ENCODE results near the gene NRARP.
"Not testable (repeated sequence)": the region's sequence is repeated elsewhere in the genome, so short reads cannot be mapped to it uniquely, and the experiment has no call there.

NRARP gene, protein sequence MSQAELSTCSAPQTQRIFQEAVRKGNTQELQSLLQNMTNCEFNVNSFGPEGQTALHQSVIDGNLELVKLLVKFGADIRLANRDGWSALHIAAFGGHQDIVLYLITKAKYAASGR

DNA sequence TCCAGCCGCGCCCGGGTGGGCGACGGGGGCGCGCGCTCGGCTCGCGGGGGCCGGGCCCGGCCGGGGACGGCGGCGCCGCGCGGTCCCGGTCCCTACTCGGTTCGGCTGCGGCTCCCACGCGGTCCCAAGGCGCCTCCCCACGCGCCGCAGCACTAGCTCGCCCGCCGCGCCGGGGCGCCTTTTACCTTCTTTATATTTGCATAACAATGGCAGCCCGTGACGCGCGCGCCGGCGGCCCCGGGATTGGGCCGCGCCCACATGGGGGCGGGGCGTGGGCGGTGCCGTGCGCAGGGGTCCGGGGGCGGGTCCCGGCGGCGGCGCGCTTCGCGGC, at the start of gene NRARP:
Gene NRARP, minus strand, starts transcription at position 154 of the 331 bp plus-strand sequence. CDS start 343 bp downstream, outside the sequence.
- no peak for DNase-seq (ENCODE audit: low read depth)

DNA sequence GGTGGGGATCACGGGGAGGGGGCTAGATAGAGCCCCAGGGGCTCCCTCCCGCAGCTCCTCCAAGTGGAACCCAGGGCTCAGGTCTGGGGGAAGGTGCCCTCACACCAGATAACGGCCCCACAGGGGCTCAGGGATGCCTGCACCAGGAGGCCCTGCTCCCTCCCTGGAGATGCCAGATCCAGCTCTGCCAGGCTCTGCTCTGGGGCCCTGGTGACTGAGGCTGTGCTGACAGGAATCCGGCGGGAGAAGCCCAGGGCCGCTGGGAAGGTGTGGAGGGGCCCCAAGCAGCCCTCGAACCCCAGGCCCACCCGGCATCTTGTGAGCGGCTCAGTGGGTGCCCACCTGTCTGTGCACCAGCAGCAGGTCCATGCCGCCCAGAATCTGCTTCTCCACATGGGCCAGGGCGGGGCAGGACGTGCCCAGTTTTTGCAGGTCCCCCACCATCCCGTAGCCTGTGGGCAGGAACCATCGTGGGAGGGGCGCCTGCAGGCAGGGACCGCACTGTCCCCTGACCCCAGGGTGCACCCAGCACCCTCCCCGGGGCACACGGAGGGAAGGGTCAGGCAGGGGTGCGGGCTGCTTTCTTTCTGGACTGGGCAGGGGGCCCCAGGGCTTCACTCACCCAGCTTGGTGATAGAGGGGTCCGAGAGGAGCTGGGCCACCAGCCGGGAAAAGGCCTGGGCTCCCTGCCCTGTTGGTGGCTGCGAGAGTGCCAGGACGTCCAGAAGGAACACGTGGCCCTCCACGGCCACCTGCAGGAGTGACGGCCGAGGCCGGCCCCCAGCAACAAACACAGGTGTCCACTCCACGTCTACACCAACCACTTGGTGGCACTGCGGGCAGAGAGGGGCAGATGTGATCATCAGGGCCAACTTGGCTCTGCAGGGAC, 48.9 kb upstream of the NRARP start:
- no peak for DNase-seq (ENCODE audit: low read depth)

DNA sequence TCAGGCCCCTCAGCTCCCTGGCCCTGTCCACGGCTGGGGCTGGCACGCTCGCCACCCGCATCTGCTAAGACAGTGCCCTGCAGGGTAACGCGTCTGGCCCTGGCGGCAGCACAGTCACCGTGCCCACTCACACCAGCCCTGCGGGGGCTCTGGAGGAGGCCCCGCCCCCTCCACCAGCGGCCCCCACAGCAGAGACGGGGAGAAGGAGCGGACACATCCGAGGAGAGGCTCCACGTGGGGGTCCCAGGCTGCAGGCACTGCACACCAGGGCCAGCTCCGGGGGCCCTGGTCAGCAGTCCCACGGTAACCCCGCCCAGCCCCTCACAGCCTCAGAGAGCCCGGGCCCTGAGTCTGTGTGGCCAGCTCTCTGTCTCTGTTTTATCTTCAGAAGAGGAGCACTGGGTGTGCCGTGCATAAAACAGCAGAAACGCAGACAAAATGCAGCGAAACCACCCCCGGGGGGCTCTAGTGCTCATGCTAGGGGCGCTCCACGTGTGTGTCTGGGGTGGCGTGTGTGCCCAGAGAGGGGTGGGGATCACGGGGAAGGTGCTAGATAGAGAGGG, 47.5 kb upstream of the NRARP start:
- no peak for DNase-seq (ENCODE audit: low read depth)

DNA sequence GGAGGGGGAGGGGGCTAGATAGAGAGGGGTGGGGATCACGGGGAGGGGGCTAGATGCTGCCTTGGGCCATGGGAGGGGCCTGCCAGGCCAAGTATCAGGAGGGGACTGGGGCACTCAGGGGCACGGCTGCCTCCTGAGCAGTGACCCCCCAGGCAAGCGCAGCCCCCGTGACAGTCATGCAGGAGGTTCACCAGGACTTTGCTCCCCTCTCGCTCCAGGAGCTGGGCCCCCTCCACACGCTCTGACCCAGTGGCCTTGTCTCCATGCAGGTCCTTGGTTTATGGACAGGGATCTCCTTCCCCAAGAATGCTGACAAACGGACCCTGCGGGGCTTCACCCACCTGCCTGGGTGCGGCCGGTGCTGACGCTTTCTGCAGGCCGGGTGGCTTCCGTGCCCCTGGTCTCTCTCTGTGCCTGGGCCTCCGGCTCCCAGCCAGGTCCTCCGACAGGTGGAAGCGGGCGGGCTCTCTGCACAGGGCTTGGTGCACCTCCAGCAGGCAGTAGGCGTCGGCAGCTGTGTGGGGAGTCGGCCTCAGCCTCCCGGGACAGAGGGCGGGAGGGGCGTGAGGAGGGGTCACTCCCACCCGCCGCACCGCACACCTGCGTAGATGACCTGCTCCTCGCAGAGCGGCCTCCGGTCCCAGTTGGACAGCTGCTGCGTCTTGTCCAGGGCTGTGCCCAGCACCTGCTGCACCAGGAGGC, 46.8 kb upstream of the NRARP start:
- DNase-seq (ENCODE audit: low read depth): no peak

DNA sequence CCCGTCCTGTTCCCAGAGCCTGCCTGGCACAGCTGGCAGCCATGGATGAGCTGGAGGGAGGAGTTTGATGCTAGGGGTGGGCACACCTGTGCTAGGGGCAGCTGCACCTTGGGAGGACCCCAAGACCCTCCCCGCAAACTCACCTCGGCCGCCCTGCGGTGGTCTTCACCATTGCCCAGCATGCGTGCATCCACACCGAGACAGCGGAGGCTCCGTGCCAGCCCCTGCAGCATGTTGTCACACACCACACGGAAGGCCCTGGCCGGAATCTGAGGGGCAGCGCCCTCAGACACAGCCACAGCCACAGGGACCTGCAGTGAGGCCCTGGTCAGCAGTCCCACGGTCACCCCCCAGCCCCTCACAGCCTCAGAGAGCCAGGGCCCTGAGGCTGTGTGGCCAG, 45.9 kb upstream of the NRARP start:
- DNase-seq (ENCODE audit: low read depth): no peak

DNA sequence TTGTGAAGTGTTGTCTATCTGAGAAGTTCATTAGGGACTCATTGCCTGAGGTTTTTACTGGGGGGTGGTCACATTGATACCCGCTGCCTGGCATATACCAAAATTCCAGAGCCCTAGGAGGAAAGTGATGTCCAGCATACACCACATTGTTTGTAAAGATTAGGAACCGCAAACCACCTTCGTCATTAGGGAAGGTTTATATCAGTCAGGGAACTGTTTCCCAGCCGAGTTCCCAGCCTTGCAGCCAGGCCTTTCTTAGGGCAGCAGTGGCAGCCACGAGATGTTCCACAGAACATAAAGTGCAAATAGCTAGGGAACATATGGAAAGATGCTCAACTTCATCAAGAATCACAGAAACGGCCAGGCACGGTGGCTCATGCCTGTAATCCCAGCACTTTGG, 40.4 kb upstream of the NRARP start:
- DNase-seq (ENCODE audit: low read depth): no peak

DNA sequence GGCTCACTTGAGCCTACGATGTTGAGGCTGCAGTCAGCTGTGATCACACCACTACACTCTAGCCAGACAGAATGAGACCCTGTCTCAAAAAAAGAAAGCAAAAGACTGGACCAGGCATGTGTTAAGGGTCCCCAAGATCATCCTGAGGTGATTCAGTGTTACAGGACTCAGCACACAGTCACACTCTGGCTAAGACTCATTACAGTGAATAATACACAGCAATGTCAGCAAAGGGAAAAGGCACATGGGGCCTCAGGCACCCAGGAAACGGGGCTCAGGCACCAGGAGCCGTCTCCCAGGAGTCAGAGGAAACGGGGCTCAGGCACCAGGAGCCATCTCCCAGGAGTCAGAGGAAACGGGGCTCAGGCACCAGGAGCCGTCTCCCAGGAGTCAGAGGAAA, 39.2 kb upstream of the NRARP start:
- DNase-seq (ENCODE audit: low read depth): no peak

DNA sequence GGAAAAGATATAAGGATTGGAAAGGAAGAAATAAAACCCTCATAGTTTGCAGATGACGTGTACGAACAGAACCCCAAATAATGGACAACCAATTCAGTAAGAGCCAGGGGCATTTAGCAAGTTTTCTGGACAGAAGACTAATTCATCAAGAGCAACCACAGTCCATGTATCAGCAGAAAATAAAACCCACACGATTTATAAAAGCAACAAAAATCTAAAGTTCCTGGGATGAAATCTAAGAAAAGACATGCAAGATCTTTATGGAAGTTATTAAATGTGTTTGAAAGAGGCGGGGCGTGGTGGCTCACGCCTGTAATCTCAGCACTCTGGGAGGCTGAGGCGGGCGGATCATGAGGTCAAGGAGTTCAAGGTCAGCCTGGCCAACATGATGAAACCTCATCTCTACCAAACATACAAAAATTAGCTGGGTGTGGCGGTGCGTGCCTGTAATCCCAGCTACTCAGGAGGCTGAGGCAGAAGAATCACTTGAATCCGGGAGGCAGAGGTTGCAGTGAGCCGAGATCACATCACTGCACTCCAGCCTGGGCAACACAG, 37.9 kb upstream of the NRARP start:
- not testable (repeated sequence) for DNase-seq (ENCODE audit: low read depth)

DNA sequence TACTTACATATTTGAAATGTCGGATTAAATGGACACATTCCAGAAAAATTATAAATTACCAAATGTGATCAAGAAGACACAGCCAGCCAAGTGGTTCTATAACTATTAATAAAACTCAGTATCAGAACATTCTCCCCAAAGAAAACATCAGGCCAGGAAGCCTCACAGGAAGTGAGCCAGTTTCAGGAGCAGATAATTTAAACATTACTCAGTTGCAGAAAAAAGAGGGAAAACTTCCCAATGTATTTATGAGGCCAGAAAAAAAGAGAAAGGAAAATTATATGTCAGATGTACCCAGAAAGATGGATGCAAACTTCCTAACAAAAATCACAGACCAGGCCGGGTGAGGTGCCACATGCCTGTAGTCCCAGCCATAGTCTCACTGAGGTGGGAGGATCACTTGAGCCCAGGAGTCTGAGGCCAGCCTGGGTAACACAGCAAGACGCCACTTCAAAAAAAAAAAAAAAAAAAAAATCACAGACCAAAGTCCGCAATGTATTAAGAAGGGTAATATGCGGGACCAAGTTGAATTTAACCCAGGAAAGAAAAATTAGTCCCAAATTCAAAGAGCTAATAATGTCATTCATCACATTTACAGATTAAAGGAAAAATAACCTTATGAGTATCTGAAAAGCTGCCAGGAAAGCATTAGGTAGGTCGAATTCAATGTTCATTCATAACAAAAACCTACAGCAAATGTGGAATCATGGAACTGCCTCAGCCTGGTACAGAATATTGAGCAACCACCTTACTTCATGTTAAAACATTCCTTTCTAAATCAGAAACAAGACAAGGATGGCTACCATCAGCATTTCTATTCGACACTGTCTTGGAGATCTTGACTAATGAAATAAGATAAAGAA, 37.2 kb upstream of the NRARP start:
- no peak for DNase-seq (ENCODE audit: low read depth)

DNA sequence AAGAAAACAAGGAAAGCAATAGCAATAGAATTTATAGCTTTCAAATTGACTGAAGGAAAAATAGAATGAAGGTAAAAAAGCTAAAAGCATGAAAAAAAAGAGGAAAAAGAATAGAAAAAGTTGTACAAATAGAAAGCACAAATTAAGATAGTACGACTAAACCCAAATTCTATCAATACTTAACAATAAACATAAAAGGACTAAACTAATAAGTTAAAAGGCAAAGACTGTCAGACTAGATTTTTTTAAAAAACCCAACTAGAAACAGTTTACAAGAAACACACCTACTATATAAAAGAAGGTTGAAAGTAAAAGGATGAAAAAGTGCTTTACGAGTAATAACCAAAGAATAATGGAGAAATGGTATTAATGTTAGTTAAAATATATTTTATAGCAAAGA, 34.7 kb upstream of the NRARP start:
- DNase-seq (ENCODE audit: low read depth): no peak

DNA sequence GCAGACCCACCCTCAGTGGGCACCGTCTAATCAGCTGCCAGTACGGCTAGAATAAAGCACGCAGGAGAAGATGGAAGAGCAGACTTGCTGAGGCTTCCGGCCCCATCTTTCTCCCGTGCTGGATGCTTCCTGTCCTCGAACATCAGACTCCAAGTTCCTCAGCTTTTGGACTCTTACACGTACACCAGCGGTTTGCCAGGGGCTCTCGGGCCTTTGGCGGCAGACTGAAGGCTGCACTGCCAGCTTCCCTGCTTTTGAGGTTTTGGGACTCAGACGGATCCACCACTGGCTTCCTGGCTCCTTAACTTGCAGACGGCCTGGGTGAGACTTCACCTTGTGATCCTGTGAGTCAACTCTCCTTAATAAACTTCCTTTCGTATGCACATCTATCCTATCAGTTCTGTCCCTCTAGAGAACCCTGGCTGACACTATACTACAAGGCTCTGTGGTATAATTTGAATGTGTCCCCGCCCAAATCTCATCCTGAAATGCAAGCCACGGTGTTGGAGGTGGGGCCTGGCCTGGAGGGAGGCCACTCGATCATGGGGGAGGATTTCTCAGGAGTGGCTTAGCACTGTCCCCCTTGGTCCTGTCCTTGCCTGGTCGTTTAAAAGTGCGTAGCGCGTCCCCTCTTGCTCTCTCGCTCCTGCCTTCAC, 31.1 kb upstream of the NRARP start:
- no peak for DNase-seq (ENCODE audit: low read depth)

DNA sequence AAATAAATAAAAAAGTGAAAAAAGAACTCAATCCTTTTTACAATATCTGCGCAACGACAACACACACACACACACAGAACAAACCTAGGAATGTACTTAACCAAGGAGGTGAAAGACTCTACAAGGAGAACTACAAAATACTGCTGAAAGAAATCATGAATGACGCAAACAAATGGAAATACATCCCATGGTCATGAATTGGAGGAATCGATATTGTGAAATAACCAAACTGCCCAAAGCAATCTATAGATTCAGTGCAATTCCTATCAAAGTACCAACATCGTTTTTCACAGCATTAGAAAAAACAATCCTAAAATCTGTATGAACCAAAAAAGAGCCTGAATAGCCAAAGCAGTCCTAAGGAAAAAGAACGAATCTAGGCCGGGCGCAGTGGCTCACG, 29.9 kb upstream of the NRARP start:
- no peak for DNase-seq (ENCODE audit: low read depth)

DNA sequence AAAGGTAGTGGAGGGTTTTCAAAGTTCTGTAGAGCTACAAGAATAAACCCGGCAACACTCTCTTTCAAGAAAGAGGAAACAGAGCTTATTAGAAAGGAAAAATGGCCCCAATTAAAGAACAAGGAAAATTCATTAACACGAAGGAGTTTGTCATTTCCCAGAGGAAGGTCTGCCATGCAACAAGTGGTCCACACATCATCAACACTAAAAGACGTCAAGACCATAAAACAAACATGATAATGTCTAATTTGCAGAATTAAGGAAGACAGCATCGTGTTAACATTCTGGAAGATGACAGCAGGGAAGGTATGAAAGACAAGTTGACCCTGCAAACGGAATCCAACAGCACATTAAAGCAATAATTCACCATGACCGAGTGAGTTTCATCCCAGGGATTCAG, 28.6 kb upstream of the NRARP start:
- no peak for DNase-seq (ENCODE audit: low read depth)

DNA sequence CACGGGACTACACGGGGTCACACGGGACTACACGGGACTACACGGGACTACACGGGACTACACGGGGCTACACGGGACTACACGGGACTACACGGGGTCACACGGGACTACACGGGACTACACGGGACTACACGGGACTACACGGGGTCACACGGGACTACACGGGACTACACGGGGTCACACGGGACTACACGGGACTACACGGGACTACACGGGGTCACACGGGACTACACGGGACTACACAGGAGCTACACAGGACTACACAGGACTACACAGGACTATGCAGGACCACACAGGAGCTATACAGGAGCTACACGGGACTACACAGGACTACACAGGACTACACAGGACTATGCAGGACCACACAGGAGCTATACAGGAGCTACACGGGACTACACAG, 27.5 kb upstream of the NRARP start:
- not testable (repeated sequence) for DNase-seq (ENCODE audit: low read depth)

DNA sequence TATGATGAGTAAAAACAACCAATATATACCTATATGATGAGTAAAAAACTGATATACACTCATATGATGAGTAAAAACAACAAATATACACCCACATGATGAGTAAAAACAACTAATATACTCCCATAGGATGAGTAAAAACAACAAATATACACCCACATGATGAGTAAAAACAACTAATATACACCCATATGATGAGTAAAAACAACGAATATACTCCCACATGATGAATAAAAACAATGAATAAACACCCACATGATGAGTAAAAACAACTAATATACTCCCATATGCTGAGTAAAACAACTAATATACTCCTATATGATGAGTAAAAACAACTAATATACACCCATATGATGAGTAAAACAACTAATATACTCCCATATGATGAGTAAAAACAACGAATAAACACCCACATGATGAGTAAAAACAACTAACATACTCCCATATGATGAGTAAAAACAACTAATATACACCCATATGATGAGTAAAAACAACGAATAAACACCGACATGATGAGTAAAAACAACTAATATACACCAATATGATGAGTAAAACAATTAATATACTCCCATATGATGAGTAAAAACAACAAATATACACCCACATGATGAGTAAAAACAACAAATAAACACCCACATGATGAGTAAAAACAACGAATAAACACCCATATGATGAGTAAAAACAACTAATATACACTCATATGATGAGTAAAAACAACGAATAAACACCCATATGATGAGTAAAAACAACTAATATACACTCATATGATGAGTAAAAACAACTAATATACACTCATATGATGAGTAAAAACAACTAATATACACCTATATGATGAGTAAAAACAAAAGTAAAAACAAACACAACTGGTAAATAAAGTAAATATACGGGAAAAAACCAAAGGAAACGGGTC, 25.8 kb upstream of the NRARP start:
- not testable (repeated sequence) for DNase-seq (ENCODE audit: low read depth)

DNA sequence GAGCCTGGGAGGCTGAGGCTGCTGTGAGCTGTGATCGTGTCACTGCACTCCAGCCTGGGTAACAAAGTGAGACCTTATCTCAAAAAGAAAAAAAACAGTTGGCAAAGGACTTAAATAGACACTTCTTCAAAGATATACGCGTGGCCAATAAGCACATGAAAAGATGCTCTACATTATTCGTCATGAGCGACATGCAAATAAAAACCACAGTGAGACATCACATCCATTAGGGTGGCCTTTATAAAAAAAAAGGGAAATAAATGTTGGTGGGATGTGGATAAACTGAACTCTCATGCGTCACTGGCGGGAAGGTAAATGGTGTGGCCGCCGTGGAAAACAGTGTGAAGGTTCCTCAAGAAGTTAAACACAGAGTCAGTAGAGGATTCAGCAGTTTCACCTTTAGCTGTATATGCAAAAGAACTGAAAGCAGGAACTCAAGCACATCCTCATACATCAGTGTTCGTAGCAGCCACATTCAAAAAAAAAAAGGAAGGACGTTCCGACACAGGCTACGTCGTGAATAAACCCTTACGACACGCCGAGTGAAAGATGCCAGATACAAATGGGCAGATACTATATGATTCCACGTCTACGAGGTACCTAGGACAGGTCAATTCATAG, 24.5 kb upstream of the NRARP start:
- no peak for DNase-seq (ENCODE audit: low read depth)

DNA sequence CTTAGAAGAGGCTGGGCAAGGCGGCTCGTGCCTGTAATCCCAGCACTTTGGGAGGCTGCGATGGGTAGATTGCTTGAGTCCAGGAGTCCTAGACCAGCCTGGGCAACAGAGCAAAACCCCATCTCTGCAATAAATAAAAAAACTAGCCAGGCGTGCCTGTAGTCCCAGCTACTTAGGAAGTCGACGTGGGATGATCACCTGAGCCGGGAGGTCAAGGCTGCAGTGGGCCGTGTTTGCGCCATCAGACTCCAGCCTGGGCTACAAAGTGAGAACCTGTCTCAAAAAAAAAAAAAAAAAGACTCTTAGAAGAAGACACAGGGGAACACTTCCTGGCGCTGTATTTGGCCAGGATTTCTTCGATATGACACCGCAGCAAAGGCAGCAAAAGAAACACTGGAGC, 23.7 kb upstream of the NRARP start:
- DNase-seq (ENCODE audit: low read depth): no peak

DNA sequence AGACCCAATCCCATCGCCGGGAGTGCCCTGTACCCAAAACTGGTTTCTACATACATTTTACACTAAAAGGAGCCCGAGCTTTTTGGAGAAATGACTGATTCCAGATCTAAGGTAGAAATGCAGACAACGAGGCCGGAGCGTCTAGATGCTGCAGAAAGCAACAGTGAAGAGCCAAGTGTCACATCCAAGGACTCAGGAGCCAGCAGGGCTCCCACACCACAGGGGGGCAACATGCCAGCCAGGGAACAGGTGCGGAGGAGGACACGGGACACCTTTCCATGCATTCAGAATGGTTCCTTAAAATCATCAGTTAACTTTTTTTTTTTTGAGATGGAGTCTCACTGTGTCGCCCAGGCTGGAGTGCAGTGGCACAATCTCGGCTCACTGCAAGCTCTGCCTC, 23.1 kb upstream of the NRARP start:
- no peak for DNase-seq (ENCODE audit: low read depth)

DNA sequence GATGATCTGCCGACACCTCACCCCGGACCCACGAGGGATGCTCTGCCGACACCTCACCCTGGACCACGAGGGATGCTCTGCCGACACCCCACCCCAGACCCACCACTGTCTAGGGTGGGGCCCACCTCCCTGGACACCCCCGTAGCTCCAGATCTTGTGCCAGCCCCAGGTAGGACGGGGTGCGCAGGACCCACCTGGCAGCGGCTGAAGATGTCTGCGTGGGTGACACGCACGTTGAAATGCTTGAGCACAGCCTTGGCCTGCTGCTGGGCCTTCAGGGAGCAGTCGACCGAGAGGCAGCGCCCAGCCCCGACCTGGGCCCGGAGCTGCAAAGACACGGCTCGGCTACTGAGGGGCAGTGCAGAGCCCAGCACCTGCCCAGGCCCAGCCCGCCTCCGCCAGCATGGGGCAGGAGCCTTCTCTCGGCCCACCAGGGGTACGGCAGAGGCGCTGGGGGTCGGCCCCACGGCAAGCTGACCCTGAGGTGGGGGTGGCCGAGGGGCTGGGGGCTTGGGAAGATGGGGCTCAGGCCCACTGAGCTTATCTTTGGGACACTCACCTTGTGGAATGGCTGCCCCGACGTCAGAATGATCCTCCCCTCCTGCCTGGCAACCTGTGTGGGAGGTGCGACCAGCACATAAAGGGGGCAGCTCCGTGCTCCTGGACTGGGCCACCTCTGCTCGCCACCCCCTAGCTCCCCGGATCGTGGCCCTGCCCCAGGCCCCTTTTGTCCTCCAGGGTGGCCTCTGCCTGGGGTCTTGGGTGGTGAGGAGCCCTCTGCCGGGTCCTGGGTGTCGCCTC, 21.7 kb upstream of the NRARP start:
- DNase-seq (ENCODE audit: low read depth): no peak

All from GM04503 (cell line).